NCI-H2107 treated with DMSO at 0.1 percent for 48 hours (cell line): ENCODE data around the gene IRF6.

ENCODE experiments used
- DNase-seq: peaks from one replicate; lab custom pipeline; 2025; ENCODE audit not compliant: unreplicated experiment; lab: John Stamatoyannopoulos, UW

IRF6 gene

GRCh38 chr1:209736490-209737117 is 69.3 kb downstream of the IRF6 start:
- no peak for DNase-seq
